CD4-positive, alpha-beta T cell treated with Interleukin-10 for 1 hour (primary cell): ENCODE results near the gene FRMPD4.

Experiments
- DNase-seq: peaks from one replicate; pipeline ENCODE4 v3.0.0-alpha.2; 2020

Gene FRMPD4

DNA sequence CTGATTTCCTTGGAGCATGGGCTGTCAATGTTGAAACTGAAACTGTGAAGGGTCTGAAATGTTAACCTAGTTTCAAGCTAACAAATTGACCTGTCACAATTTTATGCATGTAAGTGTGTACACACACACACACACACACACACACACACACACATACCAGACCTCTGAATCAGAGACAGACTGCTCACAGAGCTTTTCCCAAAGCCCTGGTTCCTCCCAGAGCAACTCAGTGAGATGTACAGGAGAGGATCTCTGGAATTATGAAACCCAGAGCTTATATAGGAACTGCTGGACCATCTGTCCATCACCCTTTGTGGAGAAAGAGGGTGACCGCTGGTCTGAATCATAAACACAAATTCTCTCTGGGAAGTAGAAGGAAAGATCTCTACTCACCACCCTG lies 424.8 kb downstream of the FRMPD4 start:
- no peak for DNase-seq

DNA sequence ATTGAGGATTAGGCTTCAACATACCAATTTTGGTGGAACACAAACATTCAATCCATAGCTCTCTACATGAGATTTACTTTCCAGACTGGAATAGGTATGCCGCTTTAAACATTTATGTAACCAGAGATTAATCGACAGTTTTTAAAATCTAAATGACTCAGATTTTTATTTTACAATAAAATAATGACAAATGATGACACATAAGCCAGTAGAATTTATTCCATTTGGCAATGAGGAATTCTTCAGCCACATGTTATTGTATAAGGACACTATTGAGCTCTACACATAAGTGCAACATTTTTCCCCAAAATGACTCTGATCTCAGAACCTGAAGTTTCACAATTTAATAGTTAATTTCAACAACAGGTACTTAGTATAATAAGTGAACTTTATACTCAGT lies 425.9 kb downstream of the FRMPD4 start:
- no peak for DNase-seq

DNA sequence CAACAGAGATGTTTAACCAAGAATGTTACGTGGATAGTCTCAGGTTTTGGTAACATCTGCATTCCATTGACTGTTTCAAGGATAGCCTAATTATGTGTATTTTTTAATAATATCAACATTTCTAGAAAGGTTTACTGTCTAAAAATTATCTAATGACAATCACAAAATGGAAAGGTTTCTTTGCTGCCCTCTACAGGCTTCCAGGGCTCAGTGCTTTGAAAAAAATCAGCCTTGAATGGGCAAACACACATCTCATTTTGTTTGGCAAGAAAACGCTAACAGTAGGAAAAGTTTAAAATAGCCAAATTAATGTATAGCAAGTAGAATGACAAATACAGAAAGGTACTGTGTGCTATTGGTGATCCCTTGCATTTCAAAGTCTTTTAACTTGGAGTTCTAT lies 429.6 kb downstream of the FRMPD4 start:
- no peak for DNase-seq

DNA sequence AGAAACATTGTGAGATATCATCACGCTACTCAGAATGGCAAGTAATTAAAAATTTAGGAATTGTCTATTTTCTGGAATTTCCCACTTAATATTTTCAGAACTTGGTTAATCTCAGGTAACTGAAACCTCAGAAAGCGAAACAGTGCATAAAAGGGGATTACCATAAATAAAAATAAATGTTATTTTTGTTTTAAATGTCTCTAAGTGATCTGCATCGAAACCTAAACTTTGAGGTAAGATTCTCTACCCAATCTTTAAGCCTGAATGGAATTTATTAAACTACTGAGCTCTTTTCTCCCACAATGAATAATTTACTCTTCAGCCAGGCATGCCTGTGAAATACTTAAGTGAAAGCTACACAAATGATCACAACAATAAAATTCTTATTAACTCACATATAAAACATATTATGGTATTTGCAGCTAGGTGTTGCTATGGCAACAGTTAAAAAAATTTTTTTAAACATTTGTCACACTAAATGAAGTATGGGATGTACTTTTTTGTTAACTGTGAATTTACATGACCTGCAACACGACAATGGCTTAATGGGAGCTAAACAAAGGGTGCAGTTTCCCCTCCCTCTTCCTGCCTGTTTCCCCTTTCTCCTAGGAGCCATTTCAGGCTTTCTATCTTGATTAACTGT lies 432.7 kb downstream of the FRMPD4 start:
- no peak for DNase-seq

DNA sequence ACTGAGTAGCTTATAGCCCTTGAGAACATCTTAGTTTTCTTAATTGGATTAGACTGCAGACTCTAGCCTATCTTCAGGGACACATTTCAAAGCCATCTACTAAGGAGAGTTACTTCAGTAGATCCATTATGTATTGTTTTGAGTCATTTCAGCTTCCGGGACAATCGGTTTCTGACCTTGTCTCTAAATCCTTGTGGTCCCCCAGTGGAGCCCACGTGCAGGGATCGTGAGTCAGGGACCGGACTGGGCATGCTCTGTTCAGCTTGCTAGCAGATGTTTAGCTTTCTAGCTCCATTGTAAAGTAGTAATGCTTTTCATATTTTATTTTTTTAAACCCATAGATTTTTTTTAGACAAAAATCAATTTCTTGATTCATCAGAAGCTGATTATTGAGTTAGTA lies 441.0 kb downstream of the FRMPD4 start:
- no peak for DNase-seq

DNA sequence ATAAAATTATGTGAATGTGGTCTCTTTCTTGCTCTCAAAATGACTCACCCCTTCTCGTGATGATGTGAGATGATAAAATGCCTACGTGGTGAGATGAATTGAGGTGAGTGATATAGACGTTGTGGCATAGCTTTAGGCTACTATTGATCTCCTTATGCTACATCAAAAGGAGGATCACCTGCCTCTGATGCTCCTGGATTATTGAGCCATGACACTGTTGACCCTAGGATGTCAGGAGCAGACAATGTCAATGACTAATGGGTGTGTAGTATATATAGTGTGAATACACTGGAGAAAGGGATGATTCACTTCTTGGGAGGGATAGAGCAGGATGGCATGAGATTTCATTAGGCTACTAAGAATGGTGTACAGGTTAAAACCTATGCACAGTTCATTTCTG lies 442.3 kb downstream of the FRMPD4 start:
- no peak for DNase-seq

DNA sequence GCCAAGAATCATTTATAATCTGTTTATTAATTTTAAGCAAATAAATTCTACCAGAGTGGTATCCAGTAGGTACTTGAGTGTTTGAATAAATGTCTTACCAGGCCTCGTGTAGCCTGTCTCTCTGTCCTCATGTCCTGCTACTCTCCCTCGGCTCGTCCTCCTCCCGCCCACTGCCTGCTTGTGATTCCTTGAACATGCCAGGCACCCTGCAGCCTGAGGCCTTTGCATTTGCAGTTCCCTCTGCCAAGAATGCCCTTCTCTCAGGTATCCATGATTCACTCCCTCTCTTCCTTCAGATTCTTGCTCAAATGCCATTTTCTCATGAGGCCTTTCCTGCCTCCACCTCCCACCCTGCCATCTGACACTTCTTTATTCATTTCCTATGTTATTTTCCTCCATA lies 443.3 kb downstream of the FRMPD4 start:
- DNase-seq, result no peak

DNA sequence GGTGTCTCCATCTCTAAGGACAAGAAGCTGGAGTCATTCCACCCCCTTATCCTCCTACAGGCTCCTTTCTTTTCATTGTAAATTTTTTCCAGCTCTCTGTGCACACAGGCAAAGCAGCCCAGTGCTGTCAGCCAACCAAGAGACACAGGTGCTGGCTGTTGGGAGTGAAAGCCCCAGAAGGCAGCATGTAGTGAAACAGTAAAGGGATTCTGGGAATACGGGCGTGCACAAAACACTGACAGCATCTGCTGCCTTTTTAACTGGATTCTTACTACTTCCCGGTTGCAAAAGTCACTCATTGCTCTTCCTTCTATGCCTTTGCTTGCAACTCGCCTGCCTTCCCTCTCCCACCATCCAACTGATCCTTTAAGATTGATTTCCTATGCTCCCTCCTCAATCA lies 444.4 kb downstream of the FRMPD4 start:
- no peak for DNase-seq

DNA sequence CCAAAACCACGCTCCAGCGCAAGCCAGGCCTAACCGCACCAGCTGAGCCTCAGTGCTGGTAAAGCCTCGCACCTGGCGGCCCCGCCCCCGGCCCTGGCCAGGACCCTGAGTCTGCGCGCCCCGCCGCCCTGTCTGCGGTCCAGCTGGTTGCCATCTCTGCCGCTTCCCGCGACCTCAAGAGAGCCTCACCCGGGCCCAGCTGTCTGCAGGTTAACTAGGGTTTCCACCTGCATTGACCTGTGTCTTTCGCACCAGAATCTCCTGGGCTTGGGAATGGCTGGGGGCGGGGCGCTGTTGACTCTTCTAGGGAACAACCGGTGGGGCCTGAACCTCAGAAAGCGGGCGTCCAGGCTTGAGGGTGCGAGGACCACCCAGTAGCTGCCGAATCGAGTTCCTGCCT lies 445.3 kb downstream of the FRMPD4 start:
- DNase-seq, result no peak

DNA sequence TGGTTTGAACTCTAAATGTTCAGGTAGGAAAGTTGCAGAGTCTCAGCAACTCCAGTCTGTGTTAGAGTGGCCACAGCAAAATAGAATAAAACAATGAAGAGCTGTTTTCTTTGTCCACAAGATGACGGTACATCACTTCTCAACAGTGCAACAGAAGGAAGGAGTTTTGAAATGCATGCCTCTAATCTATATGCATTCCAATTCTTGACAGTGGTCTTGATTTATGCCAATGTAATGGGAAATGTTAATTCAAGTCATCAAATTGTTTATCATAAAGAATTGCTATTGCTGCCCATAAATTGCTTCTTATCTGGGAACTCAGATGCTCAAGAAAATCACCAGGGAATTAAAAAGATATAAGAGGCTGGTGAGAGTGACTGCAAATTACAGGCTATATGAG lies 457.4 kb downstream of the FRMPD4 start:
- no peak for DNase-seq

DNA sequence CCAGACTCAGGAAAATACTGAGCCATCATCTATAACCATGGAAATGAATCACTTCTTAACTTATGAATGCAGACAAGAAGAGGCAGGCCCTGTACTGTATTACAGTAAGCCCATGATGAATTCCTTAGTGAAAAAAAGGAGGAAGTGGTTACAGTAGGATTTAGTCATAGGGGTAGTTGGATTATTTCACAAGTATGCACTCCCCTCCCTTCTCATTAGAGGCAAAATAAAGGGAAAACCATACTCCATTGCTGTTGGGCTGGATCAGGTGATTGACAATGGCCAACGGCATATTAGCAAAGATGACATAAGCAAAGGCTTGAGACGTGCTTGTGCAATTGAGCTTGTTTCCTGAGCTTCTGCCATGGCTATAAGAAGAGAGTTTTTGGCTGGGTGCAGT lies 471.8 kb downstream of the FRMPD4 start:
- DNase-seq, result no peak

DNA sequence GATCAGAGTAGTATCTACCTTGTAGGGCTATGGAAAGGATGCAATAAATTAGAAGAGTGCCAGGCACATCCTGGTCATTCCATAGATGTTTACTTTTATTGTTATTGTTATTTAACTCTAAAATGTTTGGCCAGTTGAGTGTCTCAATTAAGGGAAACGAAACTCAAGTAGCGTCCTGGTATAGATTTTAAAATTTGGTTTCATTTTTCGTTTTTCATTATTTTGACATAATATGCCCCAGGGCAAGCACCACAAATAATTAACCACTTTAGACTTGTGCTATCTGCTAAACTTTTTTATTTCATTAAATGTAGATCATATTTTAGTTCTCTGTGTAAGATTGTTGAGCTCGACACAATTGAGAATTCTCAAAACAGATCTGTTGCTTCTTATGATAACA lies 473.2 kb downstream of the FRMPD4 start:
- DNase-seq, result no peak

DNA sequence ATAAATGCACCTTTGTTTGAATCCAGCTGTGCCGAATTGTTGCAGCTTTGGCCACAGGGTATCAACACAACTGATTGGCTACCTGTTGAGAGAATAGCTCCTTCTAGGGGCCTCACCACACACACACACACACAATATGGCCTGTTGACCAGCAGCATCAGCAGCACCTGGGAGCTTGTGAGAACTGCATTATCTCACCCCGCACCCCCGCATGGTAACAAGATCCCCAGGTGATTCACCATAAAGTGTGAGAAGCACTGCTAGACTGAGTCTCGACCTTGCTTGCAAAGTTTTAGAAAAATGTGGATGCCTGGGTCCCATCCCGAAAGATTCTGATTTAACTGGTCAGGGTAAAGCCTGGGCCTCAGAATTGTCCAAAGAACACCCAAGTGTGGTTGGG lies 476.0 kb downstream of the FRMPD4 start:
- DNase-seq, result no peak

DNA sequence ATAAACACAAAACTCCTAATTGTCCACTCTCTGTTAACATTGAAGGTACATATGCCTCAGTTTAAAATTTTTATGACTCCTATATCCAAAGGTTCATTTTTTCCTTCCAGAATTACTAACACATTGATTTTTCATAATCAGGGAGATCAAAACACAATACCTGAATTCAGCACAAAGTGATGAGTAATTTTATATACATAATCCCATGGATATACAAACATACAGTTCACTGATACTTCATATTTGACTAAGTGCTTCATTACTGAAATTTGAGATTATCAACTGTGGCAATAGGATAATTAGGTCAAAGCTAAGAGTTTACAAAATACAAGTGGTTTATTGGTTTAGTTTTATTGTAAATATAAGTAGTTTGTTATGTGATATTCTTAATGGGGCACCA lies 476.8 kb downstream of the FRMPD4 start:
- no peak for DNase-seq

DNA sequence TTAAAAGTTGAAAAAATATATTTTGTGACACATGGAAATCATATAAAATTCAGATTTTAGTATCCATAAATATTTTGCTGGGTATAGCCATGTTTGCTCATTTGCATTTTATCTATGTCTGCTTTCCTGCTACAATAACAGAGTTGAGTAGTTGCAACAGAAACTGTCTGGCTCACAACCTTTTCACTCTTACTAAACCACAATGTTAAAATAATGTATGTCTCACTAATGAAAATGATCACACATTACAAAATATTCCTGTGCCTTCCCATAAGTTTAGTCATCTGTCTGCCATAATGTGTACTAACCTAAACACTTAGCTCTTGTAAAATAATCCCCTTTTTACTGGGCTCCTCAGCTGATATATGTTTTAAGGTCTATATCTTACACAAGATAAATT lies 479.0 kb downstream of the FRMPD4 start:
- no peak for DNase-seq

DNA sequence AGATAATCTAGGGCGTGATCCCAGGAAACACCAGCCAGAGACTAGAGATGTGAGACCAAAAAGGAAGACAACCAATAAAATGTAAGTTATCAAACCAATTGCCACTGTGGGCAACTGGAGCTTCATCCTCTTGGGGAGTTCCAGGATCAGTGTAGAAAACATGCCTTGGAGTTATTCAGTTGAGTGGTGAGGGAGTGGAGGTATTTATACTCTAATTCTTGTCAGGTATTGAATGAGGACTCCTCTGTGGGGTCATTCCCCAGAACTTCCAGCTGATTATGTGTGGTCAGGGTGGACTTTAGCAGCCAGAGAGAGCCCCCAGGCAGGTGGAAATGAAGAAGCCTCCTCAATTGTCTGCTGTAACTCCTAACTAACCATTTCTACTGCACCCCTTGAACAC lies 509.0 kb downstream of the FRMPD4 start:
- no peak for DNase-seq

DNA sequence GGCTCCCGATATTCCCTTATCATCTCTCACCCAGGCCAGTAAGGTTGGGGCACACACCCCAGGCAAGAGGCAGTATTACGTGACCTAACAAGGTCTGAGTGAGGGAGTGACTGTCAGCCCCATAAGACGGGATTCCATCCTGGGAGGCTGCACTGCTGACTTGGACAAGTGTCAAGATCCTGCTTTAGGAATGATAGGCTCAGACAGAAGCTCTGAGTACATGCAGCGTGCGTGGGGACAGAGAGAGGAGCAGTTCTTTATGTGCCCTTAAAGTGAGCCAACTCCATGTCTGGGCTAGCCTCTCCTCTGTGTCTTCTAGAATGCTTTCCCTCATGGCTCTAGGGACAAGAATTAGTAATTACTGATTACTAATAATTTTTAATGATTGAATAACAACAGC lies 510.7 kb downstream of the FRMPD4 start:
- no peak for DNase-seq

DNA sequence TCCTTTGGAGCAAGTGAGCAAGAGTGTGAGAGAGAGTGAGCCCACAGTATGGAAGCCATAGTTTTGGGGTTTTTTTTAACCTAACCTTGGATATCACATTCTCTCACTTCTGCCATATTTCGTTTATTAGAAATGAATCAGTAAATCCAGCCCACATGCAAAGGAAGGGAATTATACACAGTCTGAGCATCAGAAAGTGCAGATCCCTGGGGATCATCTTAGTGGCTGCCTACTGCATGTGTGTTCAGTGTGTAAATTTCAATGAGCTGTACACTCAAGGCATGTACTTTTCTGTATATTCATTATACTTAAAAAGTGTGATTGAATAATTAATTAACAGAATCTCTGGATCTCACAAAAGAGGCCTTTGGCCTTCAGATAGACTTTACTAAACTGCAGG lies 519.2 kb downstream of the FRMPD4 start:
- no peak for DNase-seq

DNA sequence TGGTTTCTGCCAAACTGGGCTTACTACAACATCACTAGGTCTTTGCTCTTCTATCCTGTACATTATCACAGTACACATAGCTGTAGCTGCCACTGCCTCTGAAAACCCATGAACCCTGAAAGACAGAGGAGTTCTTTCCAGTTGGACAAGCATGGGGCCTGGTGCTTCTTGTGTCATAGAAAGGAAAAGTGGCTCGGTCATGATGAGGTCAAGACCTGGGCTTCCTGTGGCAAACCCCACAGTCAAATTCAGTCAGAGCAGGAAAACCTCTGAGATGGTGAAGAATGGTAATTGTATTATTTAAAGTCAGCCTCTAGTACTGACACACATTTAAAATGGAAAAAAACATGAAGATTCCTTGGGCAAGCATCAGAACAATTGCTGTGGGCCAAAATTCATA lies 519.6 kb downstream of the FRMPD4 start:
- no peak for DNase-seq

DNA sequence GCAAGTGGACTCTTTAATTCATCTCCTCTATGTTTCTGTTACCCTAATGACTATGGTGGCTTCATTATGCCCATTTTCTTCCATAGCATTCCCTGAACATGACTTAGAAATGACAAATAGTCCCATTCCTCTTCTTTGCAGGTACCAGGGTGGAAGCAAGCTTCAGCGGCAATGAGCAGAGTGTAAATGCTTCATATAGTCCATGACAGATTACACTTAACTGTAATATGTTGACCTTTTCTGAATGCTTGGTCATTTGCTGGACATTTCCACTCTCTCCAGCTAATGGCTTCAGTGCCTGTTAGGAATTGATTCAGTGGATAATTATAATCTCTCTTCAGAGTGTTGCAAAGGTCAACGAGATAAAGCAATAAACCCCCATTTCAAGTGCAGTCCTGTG lies 523.2 kb downstream of the FRMPD4 start:
- no peak for DNase-seq

DNA sequence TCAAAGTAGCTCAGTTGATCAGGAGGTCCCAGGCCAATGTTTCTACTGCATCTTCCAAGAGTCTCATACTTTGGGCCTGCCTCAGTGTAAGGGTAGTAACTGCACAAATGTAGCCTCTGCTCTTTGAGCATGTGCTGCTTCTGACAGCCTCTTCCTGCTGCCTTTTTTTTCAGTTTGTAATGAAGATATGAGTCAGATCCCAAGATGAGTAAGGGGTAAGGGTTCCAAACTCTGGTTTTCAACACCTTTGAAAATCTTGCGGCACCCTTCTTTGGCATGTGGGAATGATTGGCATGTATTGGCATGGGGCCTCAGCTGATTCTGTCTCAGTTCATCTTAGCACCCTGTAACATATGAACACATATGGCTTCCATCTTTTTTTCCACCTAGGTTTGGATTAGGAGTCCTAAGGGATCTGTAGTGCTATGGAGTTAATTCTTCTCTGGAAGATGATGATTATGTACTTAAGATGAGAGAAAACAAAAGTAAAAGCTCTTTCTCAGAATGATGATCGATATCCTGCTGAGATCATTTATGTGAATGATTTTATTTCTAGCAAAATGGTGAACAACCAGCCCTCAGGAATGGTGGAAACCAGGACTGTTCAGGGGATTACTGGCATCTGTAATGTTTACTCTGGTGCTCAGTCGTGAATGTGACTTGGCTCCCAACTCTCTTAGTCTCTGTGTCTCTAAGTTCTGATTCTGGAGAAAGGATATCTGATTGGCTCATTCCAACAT lies 534.3 kb downstream of the FRMPD4 start:
- DNase-seq, result no peak

DNA sequence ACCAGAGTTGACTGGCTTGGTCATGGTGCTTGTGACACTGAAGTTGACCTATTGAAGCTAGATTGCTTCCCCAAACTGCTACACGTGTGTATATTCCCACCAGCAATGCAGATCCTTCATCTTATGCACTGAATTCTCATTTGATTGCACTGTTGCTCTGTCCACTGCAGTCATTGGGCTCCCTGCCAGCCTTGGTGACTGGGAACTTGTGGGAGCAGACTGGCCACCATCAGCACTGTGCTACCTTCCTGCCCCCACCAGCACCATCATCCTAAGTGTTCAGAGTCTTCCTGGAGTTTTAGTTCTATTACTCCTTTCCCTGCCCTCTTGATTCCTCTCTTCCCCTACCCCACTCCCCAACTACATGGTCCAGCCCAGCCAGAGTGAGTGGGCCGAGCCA lies 535.2 kb downstream of the FRMPD4 start:
- no peak for DNase-seq

DNA sequence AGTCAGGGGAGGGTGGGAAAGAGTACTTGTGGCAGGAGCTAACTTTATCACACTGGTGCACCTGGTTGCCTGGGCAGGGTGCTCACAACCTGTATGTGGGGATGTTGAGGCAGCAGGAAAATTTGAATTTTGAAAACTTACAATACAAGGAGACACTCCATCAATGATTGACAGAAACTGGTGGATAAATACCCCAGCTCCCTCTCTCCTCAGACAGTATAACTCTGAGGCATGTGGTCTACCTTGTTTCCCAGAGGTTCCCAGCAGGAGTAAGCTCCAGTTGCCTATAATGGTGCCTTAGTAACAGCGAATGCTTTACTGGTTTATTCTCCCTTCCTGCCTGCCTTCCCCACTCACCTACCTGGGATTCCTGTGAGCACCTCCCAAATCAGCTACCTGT lies 541.2 kb downstream of the FRMPD4 start:
- DNase-seq, result no peak

DNA sequence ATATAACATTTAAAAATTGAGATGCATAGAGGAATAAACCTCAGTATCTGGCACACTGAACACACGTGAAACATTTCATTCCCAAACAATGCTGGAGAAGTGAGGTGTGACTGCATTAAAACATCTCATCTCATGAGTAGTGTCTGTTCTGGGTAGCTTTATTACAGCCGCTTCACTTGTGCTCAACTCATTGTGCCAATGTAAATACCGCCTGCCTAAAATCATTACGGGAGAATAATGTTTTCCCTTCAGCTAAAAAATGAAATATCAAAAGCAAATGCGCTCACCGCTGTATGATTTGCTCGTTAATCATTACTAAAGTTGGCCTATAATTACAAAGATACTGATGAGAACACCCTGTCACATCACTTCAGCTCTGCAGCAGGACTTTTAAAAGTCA lies 542.8 kb downstream of the FRMPD4 start:
- DNase-seq, result no peak

DNA sequence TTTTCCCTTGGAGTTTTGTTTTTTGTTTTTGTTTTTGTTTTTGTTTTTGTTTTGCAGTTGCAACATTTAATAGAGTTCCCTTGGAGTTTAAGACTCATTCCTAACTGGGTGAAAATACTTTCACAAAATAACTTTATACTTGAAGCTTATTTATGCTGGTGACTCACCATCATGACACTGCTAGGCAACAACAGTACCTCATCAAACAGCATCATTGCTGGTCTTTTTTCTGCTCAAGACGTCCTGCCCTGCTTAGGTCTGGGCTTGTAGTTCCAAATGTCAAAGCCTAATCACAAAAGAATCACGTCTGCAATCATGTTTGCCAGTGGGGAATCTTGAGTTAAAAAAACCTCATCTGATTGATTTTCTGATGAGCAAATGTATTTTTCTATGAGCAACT lies 547.3 kb downstream of the FRMPD4 start:
- no peak for DNase-seq
